Activated CD4-positive, alpha-beta T cell treated with anti-CD3 and anti-CD28 coated beads for 36 hours (primary cell): ENCODE measurements around the gene DTX3L. TPM values are rescaled to one million over a fixed set of nuclear protein-coding genes. Genes with fewer than 3 reads are reported as not detected.
A peak's percentile ranks its signal among the peaks of the same experiment; 100 is the strongest.

Experiments
- ATAC-seq: fragments of 200-7000 bp; cut with Tn5 transposase; one replicate; pipeline ENCODE4 v1.10.0; 2021; ENCODE audit warnings: mild to moderate bottlenecking, moderate library complexity
- CTCF ChIA-PET: fragments of 350-600 bp; sonication (Branson Sonifier 250); formaldehyde crosslinking; loops from one replicate; lab custom pipeline; 2021; ENCODE audit warnings: antibody characterized with exemption; lab: Charles Lee
- POLR2A ChIA-PET: fragments of 350-600 bp; sonication (Branson Sonifier 250); formaldehyde crosslinking; loops from one replicate; lab custom pipeline; 2021; ENCODE audit warnings: antibody characterized with exemption, inconsistent platforms; lab: Charles Lee
- DNase-seq: peaks from one replicate; pipeline ENCODE4 v3.0.0-alpha.2; 2020
- H3K27ac Mint-ChIP-seq: one replicate; pipeline ENCODE4 v1.8.0; 2021; ENCODE audit warnings: mixed read lengths
- H3K27me3 Mint-ChIP-seq: one replicate; pipeline ENCODE4 v1.8.0; 2021; ENCODE audit warnings: mixed read lengths
- H3K36me3 Mint-ChIP-seq: one replicate; pipeline ENCODE4 v1.8.0; 2021; ENCODE audit warnings: low read depth, mixed read lengths
- H3K4me1 Mint-ChIP-seq: one replicate; pipeline ENCODE4 v1.8.0; 2021; ENCODE audit warnings: mixed read lengths
- H3K4me3 Mint-ChIP-seq: one replicate; pipeline ENCODE4 v1.8.0; 2021; ENCODE audit warnings: mild to moderate bottlenecking, moderate library complexity, mixed read lengths
- H3K9me3 Mint-ChIP-seq: one replicate; pipeline ENCODE4 v1.8.0; 2021; ENCODE audit warnings: low read depth, mixed read lengths
- intact Hi-C, 2 experiments: fragments of 100-400 bp; cut with DNase I in 1 of 2; cut with micrococcal nuclease in 1 of 2; formaldehyde crosslinking; loops; one replicate each; pipeline versions ENCODE4 v1.14.2 to v1.15.1; 2022 to 2024; cut with DNase I, micrococcal nuclease
- total RNA-seq, 2 experiments: library from RNA; stranded (reverse); gene quantifications; one replicate each; pipeline ENCODE4 v1.2.3, GENCODE V29; 2021

Gene DTX3L
- total RNA-seq: 10 to 100 TPM; 42.0 to 52.0 TPM

DNA sequence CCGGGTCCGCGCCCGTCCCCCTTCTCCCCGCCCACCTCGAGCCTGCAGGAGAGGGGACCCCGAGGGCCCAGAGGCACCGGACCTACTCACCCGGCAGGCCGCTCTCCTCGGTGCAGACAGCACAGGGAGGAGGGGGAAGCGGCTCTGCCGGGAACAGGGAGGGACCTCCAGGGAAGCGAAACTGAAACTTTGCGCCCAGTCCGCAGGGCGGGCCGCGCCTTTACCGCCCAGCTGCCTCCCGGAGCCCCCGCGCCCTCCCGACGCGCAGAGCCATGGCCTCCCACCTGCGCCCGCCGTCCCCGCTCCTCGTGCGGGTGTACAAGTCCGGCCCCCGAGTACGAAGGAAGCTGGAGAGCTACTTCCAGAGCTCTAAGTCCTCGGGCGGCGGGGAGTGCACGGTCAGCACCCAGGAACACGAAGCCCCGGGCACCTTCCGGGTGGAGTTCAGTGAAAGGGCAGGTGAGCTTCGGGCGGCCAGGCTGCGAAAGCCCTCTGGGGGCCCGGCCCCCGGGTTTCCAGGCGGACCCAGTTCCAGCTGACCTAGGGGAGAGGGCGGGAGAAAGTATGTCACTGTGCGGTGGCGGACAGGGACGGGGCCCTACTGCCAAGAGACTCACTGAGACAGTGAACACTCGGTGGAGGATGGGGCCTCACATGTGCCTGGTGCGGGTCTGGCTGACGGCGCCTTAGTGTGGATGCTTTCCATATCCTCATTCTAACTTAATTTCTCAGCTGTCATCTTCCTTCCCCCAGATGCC, at the start of gene DTX3L, which contains the start of gene PARP9:
Gene DTX3L, plus strand, starts transcription at position 184 of the 758 bp plus-strand sequence. Its CDS starts 89 bp downstream, at position 273.
Gene PARP9, minus strand, starts transcription at position 146 of the 758 bp plus-strand sequence. CDS start 4,680 bp downstream, outside the sequence.
- Mint-ChIP-seq H3K4me1 (peaks cover 67% of the 10 kb centered on the region), H3K4me3 (peak within 1 kb of the TSS; percentile 83), H3K27me3 (no peaks in the 10 kb centered on the region), H3K36me3 (peaks cover 58% of the 10 kb centered on the region), H3K9me3 (no peaks in the 10 kb centered on the region), H3K27ac (peak within 1 kb of the TSS; percentile 97)
- intact Hi-C loops: loop anchor here (1.0 to 5.0 kb wide), 7 partner anchors 12 to 1017 kb away; partner anchors contain the start of genes FAM162A (in 1 of the 2), HSPBAP1 (in 1 of the 2), POLQ (in 1 of the 2) and SEMA5B (in 1 of the 2)
- ATAC-seq: peak; percentile 83
- ChIA-PET POLR2A (interaction anchor here (0.6 to 1.0 kb wide), 2 partner anchors 115 to 462 kb away, joined by 4 to 5 read pairs; no protein-coding TSS in a partner anchor), CTCF (interaction anchor here (1.0 to 2.6 kb wide), 4 partner anchors 61 to 148 kb away, joined by 3 to 45 read pairs (median 4); partner anchors contain the start of genes PARP14 and WDR5B)
- peak; percentile 89 for DNase-seq

DNA sequence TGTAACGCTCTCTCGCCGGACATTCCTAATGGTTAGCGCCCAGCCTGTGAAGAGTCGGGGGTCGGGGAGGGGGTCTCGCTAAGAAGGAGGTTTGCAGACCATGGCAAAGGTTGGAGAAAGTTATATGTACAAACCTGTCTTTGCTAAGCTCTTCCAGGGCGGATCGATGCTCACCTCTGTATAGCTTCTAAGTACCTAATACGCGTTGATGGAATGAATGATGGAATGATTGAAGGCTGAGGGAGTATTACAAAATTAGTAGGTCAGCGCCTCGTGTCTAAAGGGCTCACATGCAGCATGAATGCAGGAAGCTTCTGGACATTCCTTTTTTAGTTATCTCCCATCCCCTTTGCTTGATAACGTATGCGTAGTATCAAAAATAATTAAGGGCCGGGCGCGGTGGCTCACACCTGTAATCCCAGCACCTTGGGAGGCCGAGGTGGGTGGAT, 49.1 kb upstream of the DTX3L start:
- peak overlapping the region; percentile 65 for H3K27ac Mint-ChIP-seq
- ChIA-PET POLR2A (interaction anchor here (0.7 to 1.6 kb wide), 6 partner anchors 19 to 172 kb away, joined by 3 to 8 read pairs (median 4); partner anchors contain the start of genes FAM162A and WDR5B), CTCF (interaction anchor here (0.6 to 1.9 kb wide), 4 partner anchors 82 to 160 kb away, joined by 3 to 5 read pairs (median 3); partner anchors contain the start of gene FAM162A)
- intact Hi-C loops: loop anchor here (2.0 to 5.0 kb wide), 3 partner anchors 18 to 853 kb away; partner anchors contain the start of gene HCLS1 (in 1 of the 2)
- H3K4me3 Mint-ChIP-seq: peak overlapping the region; percentile 77
- peak; percentile 5 for ATAC-seq
- H3K9me3 Mint-ChIP-seq: no peaks in the 10 kb centered on the region
- H3K4me1 Mint-ChIP-seq: peaks cover 38% of the 10 kb centered on the region
- no peaks in the 10 kb centered on the region for H3K27me3 Mint-ChIP-seq
- DNase-seq: no peak
- H3K36me3 Mint-ChIP-seq: peaks cover 10% of the 10 kb centered on the region

DNA sequence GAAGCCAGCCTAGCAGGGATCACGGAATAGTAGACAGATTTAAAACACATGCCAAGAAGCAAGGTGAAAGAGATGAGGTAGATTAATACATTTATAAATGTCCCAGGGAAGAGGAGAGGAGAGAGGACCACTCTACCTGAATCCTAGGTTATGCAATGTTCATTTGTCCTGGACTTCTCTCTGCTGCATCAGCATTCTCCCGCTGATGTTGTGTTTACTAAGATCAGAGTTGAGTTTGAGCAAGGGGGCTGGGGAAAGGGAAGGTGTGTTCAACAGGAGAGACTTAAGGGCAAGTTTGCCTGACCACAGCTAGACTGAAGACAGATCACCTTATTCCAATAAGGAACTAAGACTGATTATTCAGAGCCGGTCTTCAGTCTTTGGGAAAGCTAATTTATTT, 48.3 kb upstream of the DTX3L start:
- ATAC-seq (no peak), DNase-seq (no peak)
- Mint-ChIP-seq H3K9me3 (no peaks in the 10 kb centered on the region), H3K27ac (no peak overlapping the region), H3K4me1 (peaks cover 35% of the 10 kb centered on the region), H3K27me3 (no peaks in the 10 kb centered on the region), H3K36me3 (peaks cover 7% of the 10 kb centered on the region), H3K4me3 (no peak overlapping the region)
- ChIA-PET POLR2A (no interaction called here), CTCF (interaction anchor here (0.7 to 1.4 kb wide), 3 partner anchors 19 to 132 kb away, joined by 3 read pairs; partner anchors contain the start of gene FAM162A)
- intact Hi-C loops: loop anchor here (2.0 to 5.0 kb wide), 3 partner anchors 17 to 854 kb away; partner anchors contain the start of gene HCLS1 (in 1 of the 2)

DNA sequence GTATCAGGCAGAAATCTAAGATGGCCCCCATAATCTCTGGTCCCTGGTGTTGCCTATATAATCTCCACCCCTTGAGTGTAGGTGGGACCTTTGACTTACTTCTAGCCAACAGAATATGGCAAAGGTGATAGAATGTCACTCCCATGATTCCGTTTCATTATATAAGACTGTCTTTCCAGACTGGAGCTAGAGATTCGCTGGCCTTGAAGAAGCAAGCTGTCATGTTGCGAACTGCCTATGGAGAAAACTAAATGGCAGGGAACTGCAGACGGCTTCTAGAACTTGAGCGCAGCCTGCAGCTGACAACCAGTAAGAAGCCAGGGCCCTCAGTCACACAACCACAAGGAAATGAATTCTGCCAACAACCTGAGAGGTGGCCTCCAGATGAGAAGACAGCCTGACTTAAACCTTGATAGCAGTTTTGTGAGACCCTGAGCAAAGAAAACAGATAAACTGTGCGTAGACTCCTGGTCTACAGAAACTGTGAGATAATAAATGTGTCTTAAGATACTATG, 47.2 kb upstream of the DTX3L start:
- no peaks in the 10 kb centered on the region for H3K27me3 Mint-ChIP-seq
- H3K9me3 Mint-ChIP-seq: no peaks in the 10 kb centered on the region
- CTCF ChIA-PET: interaction anchor here (1.4 kb wide), 1 partner anchor 59 kb away, joined by 3 read pairs; no protein-coding TSS in a partner anchor
- intact Hi-C loops: loop anchor here in 1 of 2 experiments (5.0 kb wide), 1 partner anchor 855 kb away; the partner anchor contains the start of gene HCLS1
- DNase-seq (no peak), ATAC-seq (no peak)
- H3K36me3 Mint-ChIP-seq: no peaks in the 10 kb centered on the region
- H3K4me1 Mint-ChIP-seq: peaks cover 25% of the 10 kb centered on the region
- no peak overlapping the region for H3K27ac Mint-ChIP-seq
- no peak overlapping the region for H3K4me3 Mint-ChIP-seq
- POLR2A ChIA-PET: interaction anchor here (0.6 kb wide), 1 partner anchor 101 kb away, joined by 3 read pairs; the partner anchor contains the start of gene WDR5B

DNA sequence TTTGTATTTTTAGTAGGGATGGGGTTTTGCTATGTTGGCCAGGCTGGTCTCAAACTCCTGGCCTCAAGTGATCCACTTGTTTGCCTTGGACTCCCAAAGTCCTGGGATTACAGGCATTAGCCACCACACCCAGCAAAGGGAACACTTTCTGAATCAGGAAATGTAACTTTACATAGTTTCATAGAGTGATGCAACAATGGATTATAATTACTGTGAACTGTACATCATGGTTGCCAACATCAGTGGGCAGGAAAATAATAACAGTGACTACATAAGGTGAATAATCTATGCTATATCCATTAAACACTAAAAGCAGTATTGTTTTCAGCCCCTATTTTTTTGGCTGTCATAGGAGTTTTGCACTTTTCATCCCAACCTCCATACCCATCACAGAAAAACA, 44.4 kb upstream of the DTX3L start:
- no peak overlapping the region for H3K27ac Mint-ChIP-seq
- ChIA-PET CTCF (interaction anchor here (1.8 kb wide), 1 partner anchor 12 kb away, joined by 7 read pairs; no protein-coding TSS in a partner anchor), POLR2A (no interaction called here)
- no peaks in the 10 kb centered on the region for H3K27me3 Mint-ChIP-seq
- no peak overlapping the region for H3K4me3 Mint-ChIP-seq
- no peaks in the 10 kb centered on the region for H3K9me3 Mint-ChIP-seq
- peaks cover 9% of the 10 kb centered on the region for H3K4me1 Mint-ChIP-seq
- no peak for ATAC-seq
- H3K36me3 Mint-ChIP-seq: no peaks in the 10 kb centered on the region
- no peak for DNase-seq
- intact Hi-C loops: loop anchor here in 1 of 2 experiments (5.0 kb wide), 1 partner anchor 857 kb away; the partner anchor contains the start of gene HCLS1

DNA sequence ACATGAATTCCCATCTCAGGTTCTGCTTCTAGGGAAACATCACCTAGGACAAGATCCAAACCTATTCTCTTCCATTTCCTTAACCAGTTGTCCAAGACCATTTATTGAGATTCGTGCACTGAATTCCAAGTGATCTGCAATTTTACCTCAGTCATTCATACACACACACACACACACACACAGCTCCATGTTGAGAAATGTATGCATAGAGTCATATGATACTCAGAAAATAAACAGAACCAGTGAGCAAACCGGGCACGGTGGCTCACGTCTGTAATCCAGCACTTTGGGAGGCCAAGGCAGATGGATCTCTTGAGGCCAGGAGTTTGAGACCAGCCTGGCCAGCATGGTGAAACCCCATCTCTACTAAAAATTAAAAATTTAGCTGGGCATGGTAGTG, 43.3 kb upstream of the DTX3L start:
- H3K9me3 Mint-ChIP-seq: no peaks in the 10 kb centered on the region
- POLR2A ChIA-PET: no interaction called here
- ATAC-seq: no peak

DNA sequence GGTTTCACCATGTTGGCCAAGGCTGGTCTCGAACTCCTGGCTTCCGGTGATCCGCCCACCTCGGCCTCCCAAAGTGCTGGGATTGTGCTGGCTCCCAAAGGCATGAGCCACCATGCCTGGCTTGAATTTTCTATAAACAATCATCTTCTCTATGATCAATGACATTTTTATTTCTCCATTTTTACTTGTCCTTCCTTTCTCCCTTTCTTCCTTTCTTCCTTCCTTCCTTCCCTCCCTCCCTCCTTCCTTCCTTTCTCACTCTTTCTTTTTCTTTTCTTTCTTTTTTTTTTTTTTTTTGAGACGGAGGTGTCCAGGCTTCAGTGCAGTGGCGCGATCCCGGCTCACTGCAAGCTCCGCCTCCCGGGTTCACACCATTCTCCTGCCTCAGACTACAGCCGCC, 40.8 kb upstream of the DTX3L start:
- intact Hi-C loops: no loop called here
- ChIA-PET CTCF (interaction anchor here (1.2 kb wide), 1 partner anchor 14 kb away, joined by 4 read pairs; no protein-coding TSS in a partner anchor), POLR2A (no interaction called here)
- no peaks in the 10 kb centered on the region for H3K27me3 Mint-ChIP-seq
- ATAC-seq (no peak), DNase-seq (no peak)
- peaks cover 6% of the 10 kb centered on the region for H3K4me1 Mint-ChIP-seq
- no peaks in the 10 kb centered on the region for H3K9me3 Mint-ChIP-seq
- H3K27ac Mint-ChIP-seq: no peak overlapping the region
- H3K36me3 Mint-ChIP-seq: peaks cover 2% of the 10 kb centered on the region
- H3K4me3 Mint-ChIP-seq: no peak overlapping the region

More for the DNA sequence above, 43.3 kb upstream of the DTX3L start:
- Mint-ChIP-seq H3K4me1 (peaks cover 6% of the 10 kb centered on the region), H3K27me3 (no peaks in the 10 kb centered on the region), H3K27ac (no peak overlapping the region), H3K4me3 (no peak overlapping the region), H3K36me3 (no peaks in the 10 kb centered on the region)
- no peak for DNase-seq
- CTCF ChIA-PET: no interaction called here
- intact Hi-C loops: no loop called here

DNA sequence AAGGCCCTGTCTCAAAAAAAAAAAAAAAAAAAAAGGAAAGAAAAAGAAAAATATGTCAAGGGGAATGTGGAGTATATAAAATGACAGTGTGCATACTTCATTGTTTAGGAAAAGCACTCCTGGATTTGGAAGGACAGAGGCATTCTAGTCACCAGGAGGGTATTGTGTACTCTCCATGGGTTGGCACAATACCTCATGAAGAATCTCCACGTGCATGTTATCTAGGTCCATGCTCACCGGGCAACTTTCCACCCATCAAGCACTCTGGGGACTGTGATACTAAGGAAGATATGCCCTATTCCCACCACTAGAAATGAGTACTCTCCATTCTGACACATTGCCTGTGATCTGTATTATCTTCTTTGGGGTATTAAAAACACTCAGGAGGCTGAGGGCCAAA, 34.0 kb upstream of the DTX3L start:
- intact Hi-C loops: loop anchor here (5.0 kb wide), 5 partner anchors 33 to 428 kb away; no protein-coding TSS in a partner anchor
- no peaks in the 10 kb centered on the region for H3K27me3 Mint-ChIP-seq
- H3K4me3 Mint-ChIP-seq: no peak overlapping the region
- no peak overlapping the region for H3K27ac Mint-ChIP-seq
- ATAC-seq (no peak), DNase-seq (no peak)
- CTCF ChIA-PET: interaction anchor here (0.7 kb wide), 1 partner anchor 11 kb away, joined by 3 read pairs; no protein-coding TSS in a partner anchor
- POLR2A ChIA-PET: no interaction called here
- H3K36me3 Mint-ChIP-seq: peaks cover 48% of the 10 kb centered on the region
- peaks cover 34% of the 10 kb centered on the region for H3K4me1 Mint-ChIP-seq
- no peaks in the 10 kb centered on the region for H3K9me3 Mint-ChIP-seq

DNA sequence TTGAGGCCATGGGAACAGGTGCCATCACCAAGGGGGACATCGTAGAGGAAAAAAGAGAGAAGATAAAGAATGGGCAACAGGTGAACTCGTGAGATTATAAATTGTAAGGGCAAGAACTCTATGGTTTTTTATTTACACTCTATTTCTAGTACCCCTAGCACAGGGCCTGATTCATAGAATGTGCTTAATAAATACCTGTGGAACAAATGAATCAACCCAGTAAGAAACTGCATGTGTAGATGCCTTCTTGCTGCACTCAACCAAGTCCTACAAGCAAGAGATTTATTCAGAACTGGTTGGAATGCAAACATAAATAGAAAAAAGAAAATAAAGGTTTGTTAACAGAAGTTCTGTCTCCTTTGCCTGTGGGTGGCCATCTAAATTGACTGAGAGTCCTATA, 30.7 kb upstream of the DTX3L start:
- no peaks in the 10 kb centered on the region for H3K9me3 Mint-ChIP-seq
- H3K27ac Mint-ChIP-seq: peak overlapping the region; percentile 55
- H3K36me3 Mint-ChIP-seq: peaks cover 60% of the 10 kb centered on the region
- DNase-seq (no peak), ATAC-seq (peak; percentile 17)
- H3K4me3 Mint-ChIP-seq: no peak overlapping the region
- peaks cover 34% of the 10 kb centered on the region for H3K4me1 Mint-ChIP-seq
- no peaks in the 10 kb centered on the region for H3K27me3 Mint-ChIP-seq
- CTCF ChIA-PET: interaction anchor here (0.5 to 1.1 kb wide), 4 partner anchors 8 to 1050 kb away, joined by 3 to 4 read pairs (median 3); no protein-coding TSS in a partner anchor
- intact Hi-C loops: loop anchor here (1.0 to 5.0 kb wide), 7 partner anchors 19 to 431 kb away; partner anchors contain the start of gene KPNA1 (in 2 of the 2)
- POLR2A ChIA-PET: interaction anchor here (0.6 to 1.8 kb wide), 3 partner anchors 19 to 136 kb away, joined by 3 to 8 read pairs (median 5); partner anchors contain the start of gene KPNA1

DNA sequence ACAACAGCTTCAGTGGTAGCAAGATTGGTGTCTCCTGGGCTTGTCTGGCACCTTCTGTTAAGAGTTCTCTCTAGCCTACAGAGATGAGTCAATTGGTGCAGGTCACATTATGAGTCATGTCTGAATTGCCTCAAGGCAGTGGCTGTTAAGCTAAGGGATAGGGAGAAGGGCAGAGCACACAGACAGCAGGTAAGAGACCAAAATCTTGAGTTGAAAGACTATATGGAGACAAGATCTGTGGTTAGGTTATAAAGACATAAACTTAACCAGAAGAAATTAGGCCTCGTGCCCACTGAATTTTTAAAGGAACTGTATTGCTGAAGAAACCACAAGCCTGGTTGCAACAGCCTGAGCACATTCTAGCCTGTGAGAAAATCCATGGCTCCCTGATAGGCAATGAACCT, 30.2 kb upstream of the DTX3L start:
- H3K9me3 Mint-ChIP-seq: no peaks in the 10 kb centered on the region
- ChIA-PET POLR2A (interaction anchor here (0.6 to 1.8 kb wide), 4 partner anchors 19 to 673 kb away, joined by 3 to 8 read pairs (median 5); partner anchors contain the start of gene KPNA1), CTCF (interaction anchor here (0.5 to 1.1 kb wide), 5 partner anchors 8 to 1050 kb away, joined by 3 to 4 read pairs (median 3); no protein-coding TSS in a partner anchor)
- H3K4me3 Mint-ChIP-seq: no peak overlapping the region
- DNase-seq: peak; percentile 67
- intact Hi-C loops: loop anchor here (1.0 to 5.0 kb wide), 10 partner anchors 19 to 432 kb away; partner anchors contain the start of gene KPNA1 (in 2 of the 2)
- no peak overlapping the region for H3K27ac Mint-ChIP-seq
- H3K4me1 Mint-ChIP-seq: peaks cover 34% of the 10 kb centered on the region
- H3K27me3 Mint-ChIP-seq: no peaks in the 10 kb centered on the region
- peak; percentile 99 for ATAC-seq
- peaks cover 60% of the 10 kb centered on the region for H3K36me3 Mint-ChIP-seq
